Endodermal cell (in vitro differentiated cells): ENCODE data around the gene ATG16L2. TPM values are rescaled to one million over a fixed set of nuclear protein-coding genes. Genes with fewer than 3 reads are reported as not detected.
"Not testable (repeated sequence)": the region's sequence is repeated elsewhere in the genome, so short reads cannot be mapped to it uniquely, and the experiment has no call there.

Experiments used
- DNase-seq: peaks from one replicate; pipeline ENCODE4 v3.0.0-alpha.2; 2017
- H3K27ac ChIP-seq: 2 replicates; pipeline ENCODE4 v1.5.1; 2013; ENCODE audit warnings: mild to moderate bottlenecking, low read depth, low read length, moderate library complexity
- H3K27me3 ChIP-seq: 2 replicates; pipeline ENCODE4 v1.6.1; 2013; ENCODE audit warnings: mild to moderate bottlenecking, low read length, moderate library complexity; ENCODE audit not compliant: insufficient read depth, control insufficient read depth, poor library complexity, severe bottlenecking
- H3K36me3 ChIP-seq: 2 replicates; pipeline ENCODE4 v1.7.0; 2013; ENCODE audit warnings: mild to moderate bottlenecking, low read length, moderate library complexity; ENCODE audit not compliant: control insufficient read depth, insufficient read depth
- H3K4me1 ChIP-seq: one replicate; pipeline ENCODE4 v1.7.0; 2013; ENCODE audit warnings: low read length; ENCODE audit not compliant: control insufficient read depth, insufficient read depth
- H3K4me3 ChIP-seq: 2 replicates; pipeline ENCODE4 v1.5.1; 2013; ENCODE audit warnings: mild to moderate bottlenecking, low read length, moderate library complexity
- H3K9ac ChIP-seq: 2 replicates; pipeline ENCODE4 v1.6.1; 2013; ENCODE audit warnings: mild to moderate bottlenecking, low read length, moderate library complexity; ENCODE audit not compliant: poor library complexity, severe bottlenecking; ENCODE audit errors: extremely low read depth
- H3K9me3 ChIP-seq: 2 replicates; pipeline ENCODE4 v1.6.1; 2013; ENCODE audit warnings: mild to moderate bottlenecking, low read length, moderate library complexity; ENCODE audit not compliant: control insufficient read depth
- H3K27ac Mint-ChIP-seq: 2 replicates; pipeline ENCODE4 v1.8.0; 2020; ENCODE audit warnings: mixed read lengths
- H3K27me3 Mint-ChIP-seq: 2 replicates; pipeline ENCODE4 v1.8.0; 2021; ENCODE audit warnings: mild to moderate bottlenecking, mixed read lengths; ENCODE audit not compliant: insufficient read depth
- H3K36me3 Mint-ChIP-seq: 2 replicates; pipeline ENCODE4 v1.8.0; 2020; ENCODE audit warnings: low read depth, mixed read lengths
- H3K4me1 Mint-ChIP-seq: 2 replicates; pipeline ENCODE4 v1.8.0; 2020; ENCODE audit warnings: mixed read lengths
- H3K4me3 Mint-ChIP-seq: 2 replicates; pipeline ENCODE4 v1.8.0; 2020; ENCODE audit warnings: mild to moderate bottlenecking, moderate library complexity, mixed read lengths
- H3K9me3 Mint-ChIP-seq: 2 replicates; pipeline ENCODE4 v1.8.0; 2020; ENCODE audit warnings: mild to moderate bottlenecking, mixed read lengths
- WGBS, 2 experiments: methylation state at CpG; one replicate each; pipeline versions ENCODE4 v1.1.5 to v1.1.7; 2013; ENCODE audit warnings: missing lambda C conversion rate in 2 of 2, mixed read lengths in 1 of 2; ENCODE audit not compliant: insufficient coverage in 1 of 2, insufficient read length in 1 of 2; 5-methylcytosine and 5-hydroxymethylcytosine counted together
- total RNA-seq, 2 donors: library from RNA; stranded (reverse); fragmentation: NEBNext Ultra II Directional in 1 of 2; extraction: Animal tissue kit (Norgen Biotek cat#: 25700) in 1 of 2; gene quantifications; 2 replicates in 1 of 2; 3 replicates in 1 of 2; pipeline ENCODE4 v1.2.1, GENCODE V29; 2021
- TF ChIP-seq, protein P1 (sequence below): fragments of 200-600 bp; sonication (generic); conservative IDR thresholded peaks from 2 replicates; pipeline ENCODE4 v1.5.0; 2021; ENCODE audit warnings: antibody characterized with exemption, mild to moderate bottlenecking

The ATG16L2 gene
- total RNA-seq, 2 donors from 2014 or later, result 32.2 to 34.2 TPM

DNA sequence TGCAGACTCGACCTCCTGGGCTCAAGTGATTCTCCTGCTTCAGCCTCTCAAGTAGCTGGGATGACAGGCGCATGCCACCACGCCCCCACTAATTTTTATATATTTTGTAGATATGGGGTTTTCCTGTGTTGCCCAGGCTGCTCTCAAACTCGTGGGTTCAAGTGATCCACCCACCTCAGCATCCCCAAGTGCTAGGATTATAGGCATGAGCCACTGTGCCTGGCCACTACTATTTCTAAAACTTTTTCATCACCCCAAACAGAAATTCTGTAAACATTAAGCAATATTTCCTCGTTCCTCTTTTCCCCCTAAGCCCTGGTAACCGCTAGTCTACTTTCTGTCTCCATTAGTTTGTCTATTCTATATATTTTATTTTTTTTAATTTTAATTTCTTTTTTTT, 9.0 kb upstream of the ATG16L2 start:
- no peaks in the 10 kb centered on the region for H3K4me1 ChIP-seq
- H3K4me3 ChIP-seq, result no peak overlapping the region
- H3K9me3 Mint-ChIP-seq, result no peaks in the 10 kb centered on the region
- peaks cover 7% of the 10 kb centered on the region for H3K36me3 Mint-ChIP-seq
- TF ChIP-seq, protein P1, sequence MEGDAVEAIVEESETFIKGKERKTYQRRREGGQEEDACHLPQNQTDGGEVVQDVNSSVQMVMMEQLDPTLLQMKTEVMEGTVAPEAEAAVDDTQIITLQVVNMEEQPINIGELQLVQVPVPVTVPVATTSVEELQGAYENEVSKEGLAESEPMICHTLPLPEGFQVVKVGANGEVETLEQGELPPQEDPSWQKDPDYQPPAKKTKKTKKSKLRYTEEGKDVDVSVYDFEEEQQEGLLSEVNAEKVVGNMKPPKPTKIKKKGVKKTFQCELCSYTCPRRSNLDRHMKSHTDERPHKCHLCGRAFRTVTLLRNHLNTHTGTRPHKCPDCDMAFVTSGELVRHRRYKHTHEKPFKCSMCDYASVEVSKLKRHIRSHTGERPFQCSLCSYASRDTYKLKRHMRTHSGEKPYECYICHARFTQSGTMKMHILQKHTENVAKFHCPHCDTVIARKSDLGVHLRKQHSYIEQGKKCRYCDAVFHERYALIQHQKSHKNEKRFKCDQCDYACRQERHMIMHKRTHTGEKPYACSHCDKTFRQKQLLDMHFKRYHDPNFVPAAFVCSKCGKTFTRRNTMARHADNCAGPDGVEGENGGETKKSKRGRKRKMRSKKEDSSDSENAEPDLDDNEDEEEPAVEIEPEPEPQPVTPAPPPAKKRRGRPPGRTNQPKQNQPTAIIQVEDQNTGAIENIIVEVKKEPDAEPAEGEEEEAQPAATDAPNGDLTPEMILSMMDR, result no peak
- no peak overlapping the region for H3K27ac Mint-ChIP-seq
- H3K27me3 Mint-ChIP-seq, result no peaks in the 10 kb centered on the region
- DNase-seq, result no peak
- H3K4me3 Mint-ChIP-seq, result no peak overlapping the region
- no peaks in the 10 kb centered on the region for H3K27me3 ChIP-seq
- no peaks in the 10 kb centered on the region for H3K4me1 Mint-ChIP-seq
- no peak overlapping the region for H3K9ac ChIP-seq
- H3K9me3 ChIP-seq, result no peaks in the 10 kb centered on the region
- H3K27ac ChIP-seq, result no peak overlapping the region
- WGBS, 2 experiments, result 90 to 92% methylated on average over 3 of the region's 6 CpGs
- H3K36me3 ChIP-seq, result peaks cover 4% of the 10 kb centered on the region

DNA sequence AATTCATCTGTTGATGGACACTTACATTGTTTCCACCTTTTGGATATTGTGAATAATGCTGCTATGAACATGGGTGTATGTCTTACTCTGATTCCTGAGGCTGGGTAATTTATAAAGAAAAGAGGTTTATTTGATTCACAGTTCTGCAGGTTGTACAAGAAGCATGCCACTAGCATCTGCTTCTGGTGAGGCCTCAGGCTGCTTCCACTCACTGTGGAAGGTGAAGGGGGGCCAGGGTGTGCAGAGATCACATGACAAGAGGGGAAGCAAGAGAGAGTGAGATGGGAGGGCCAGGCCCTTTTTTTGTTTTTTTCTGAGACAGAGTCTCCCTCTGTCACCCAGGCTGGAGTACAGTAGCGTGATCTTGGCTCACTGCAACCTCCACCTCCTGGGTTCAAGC, 7.8 kb upstream of the ATG16L2 start:
- H3K27ac ChIP-seq, H3K9me3 Mint-ChIP-seq, H3K27ac Mint-ChIP-seq, H3K9ac ChIP-seq, H3K4me1 Mint-ChIP-seq, H3K27me3 ChIP-seq, H3K4me1 ChIP-seq, H3K9me3 ChIP-seq, H3K4me3 Mint-ChIP-seq, DNase-seq, H3K4me3 ChIP-seq, H3K36me3 ChIP-seq, H3K27me3 Mint-ChIP-seq: not testable (repeated sequence)
- peaks cover 12% of the 10 kb centered on the region for H3K36me3 Mint-ChIP-seq
- 86 to 98% methylated on average over 1 of the region's 1 CpG for WGBS, 2 experiments

DNA sequence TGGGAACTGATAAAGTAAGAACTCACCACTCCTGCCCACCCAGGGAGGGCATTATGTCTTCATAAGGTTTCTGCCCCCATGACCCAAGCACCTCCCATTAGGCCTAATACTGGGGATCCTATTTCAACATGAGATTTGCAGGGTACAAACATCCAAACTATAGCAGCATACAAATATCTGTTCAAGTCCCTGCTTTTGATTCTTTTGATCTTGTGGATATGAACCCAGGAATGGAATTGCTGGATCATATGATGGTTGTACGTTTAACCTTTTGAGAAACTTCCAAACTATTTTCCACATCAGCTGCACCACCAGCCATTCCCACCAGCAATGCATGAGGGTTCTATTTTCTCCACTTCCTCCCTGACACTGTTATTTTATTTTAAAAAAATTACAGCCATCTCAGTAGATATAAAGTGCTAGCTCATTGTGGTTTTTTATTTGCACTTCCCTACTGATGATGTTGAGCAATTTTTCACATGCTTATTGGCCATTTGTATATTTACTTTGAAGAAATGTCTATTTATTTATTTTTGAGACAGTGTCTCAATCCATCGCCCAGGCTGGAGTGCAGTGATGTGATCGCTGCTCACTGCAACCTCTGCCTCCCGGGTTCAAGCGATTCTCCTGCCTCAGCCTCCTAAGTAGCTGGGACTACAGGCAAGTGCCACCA, 7.1 kb upstream of the ATG16L2 start:
- DNase-seq, result no peak
- Mint-ChIP-seq H3K27ac (no peak overlapping the region), H3K4me1 (no peaks in the 10 kb centered on the region), H3K36me3 (peaks cover 12% of the 10 kb centered on the region), H3K9me3 (no peaks in the 10 kb centered on the region), H3K27me3 (no peaks in the 10 kb centered on the region), H3K4me3 (no peak overlapping the region)
- Histone ChIP-seq H3K4me3 (no peak overlapping the region), H3K9ac (no peak overlapping the region), H3K27me3 (no peaks in the 10 kb centered on the region), H3K4me1 (no peaks in the 10 kb centered on the region), H3K36me3 (peaks cover 4% of the 10 kb centered on the region), H3K9me3 (no peaks in the 10 kb centered on the region), H3K27ac (no peak overlapping the region)
- TF ChIP-seq, protein P1, result no peak
- 95 to 97% methylated on average over 4 to 5 of the region's 5 CpGs for WGBS, 2 experiments

DNA sequence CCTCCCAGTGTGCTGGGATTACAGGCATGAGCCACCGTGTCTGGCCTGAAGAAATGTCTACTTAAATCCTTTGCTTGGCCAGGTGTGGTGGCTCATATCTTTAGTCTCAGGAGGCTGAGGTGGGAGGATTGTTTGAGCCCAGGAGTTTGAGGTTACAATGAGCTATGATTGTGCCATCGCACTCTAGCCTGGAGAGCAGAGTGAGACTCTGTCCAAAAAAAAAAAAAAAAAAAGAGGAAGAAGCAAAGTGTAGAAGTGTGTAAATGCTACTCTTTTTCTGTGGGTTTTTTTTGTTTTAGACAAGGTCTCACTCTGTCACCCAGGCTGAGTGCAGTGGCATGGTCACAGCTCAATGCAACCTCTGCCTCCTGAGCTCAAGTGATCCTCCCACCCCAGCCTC, 6.4 kb upstream of the ATG16L2 start:
- Histone ChIP-seq H3K4me3 (no peak overlapping the region), H3K9me3 (no peaks in the 10 kb centered on the region), H3K27me3 (no peaks in the 10 kb centered on the region), H3K27ac (no peak overlapping the region), H3K4me1 (no peaks in the 10 kb centered on the region), H3K9ac (no peak overlapping the region), H3K36me3 (peaks cover 4% of the 10 kb centered on the region)
- Mint-ChIP-seq H3K27ac (no peak overlapping the region), H3K27me3 (no peaks in the 10 kb centered on the region), H3K4me1 (peaks cover 4% of the 10 kb centered on the region), H3K9me3 (no peaks in the 10 kb centered on the region), H3K4me3 (no peak overlapping the region), H3K36me3 (peaks cover 12% of the 10 kb centered on the region)
- DNase-seq, result no peak
- 91 to 100% methylated on average over 2 of the region's 2 CpGs for WGBS, 2 experiments
- TF ChIP-seq, protein P1, result no peak
